Activated T-helper 2 cell treated with anti-CD3 and anti-CD28 coated beads, Interferon-gamma antibody, Interleukin-2, Interleukin-4, amounts not matched to agents 10 μg/mL and 5 μg/mL and 100 μg/mL, durations not matched to agents 14 hours and 24 hours and 36 hours (primary cell): ENCODE results near the gene CYCS. TPM values are rescaled to one million over a fixed set of nuclear protein-coding genes. Genes with fewer than 3 reads are reported as not detected.
"Not testable (repeated sequence)": the region's sequence is repeated elsewhere in the genome, so short reads cannot be mapped to it uniquely, and the experiment has no call there.

Experiments used
- DNase-seq: peaks from one replicate; pipeline ENCODE4 v3.0.0; 2021; ENCODE audit warnings: low spot score
- H3K27ac Mint-ChIP-seq: one replicate; pipeline ENCODE4 v1.8.0; 2021; ENCODE audit warnings: mixed read lengths
- H3K27me3 Mint-ChIP-seq: one replicate; pipeline ENCODE4 v1.8.0; 2021; ENCODE audit warnings: low read depth, mixed read lengths
- H3K36me3 Mint-ChIP-seq: one replicate; pipeline ENCODE4 v1.8.0; 2021; ENCODE audit warnings: low read depth, mixed read lengths
- H3K4me1 Mint-ChIP-seq: one replicate; pipeline ENCODE4 v1.8.0; 2021; ENCODE audit warnings: low read depth, mixed read lengths
- H3K4me3 Mint-ChIP-seq: one replicate; pipeline ENCODE4 v1.8.0; 2021; ENCODE audit warnings: low read depth, mild to moderate bottlenecking, moderate library complexity, mixed read lengths
- H3K9me3 Mint-ChIP-seq: one replicate; pipeline ENCODE4 v1.8.0; 2021; ENCODE audit warnings: mixed read lengths
- intact Hi-C: fragments of 100-400 bp; cut with micrococcal nuclease; formaldehyde crosslinking; loops from one replicate; pipeline ENCODE4 v1.15.1; 2023
- total RNA-seq: library from RNA; stranded (reverse); gene quantifications from 2 replicates; pipeline ENCODE4 v1.2.3, GENCODE V29; 2022

Gene CYCS
- total RNA-seq, 1 donor from 2014 or later: 251 TPM

DNA sequence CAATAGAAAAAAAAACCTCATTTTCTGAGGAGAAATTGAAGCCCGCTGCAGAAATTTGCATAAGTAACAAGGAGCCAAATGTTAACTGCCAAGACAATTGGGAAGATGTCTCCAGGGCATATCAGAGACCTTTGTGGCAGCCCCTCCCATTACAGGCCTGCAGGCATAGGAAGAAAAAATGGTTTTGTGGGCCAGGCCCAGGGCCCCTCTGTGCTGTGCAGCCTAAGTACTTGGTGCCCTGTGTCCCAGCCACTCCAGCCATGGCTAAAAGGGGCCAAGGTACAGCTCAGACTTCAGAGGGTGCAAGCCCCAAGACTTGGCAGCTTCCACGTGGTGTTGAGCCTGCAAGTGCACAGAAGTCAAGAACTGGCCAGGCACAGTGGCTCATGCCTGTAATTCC, 14.5 kb downstream of the CYCS start:
- H3K36me3 Mint-ChIP-seq, H3K27me3 Mint-ChIP-seq, H3K9me3 Mint-ChIP-seq, H3K4me3 Mint-ChIP-seq, DNase-seq, H3K4me1 Mint-ChIP-seq, intact Hi-C loops, H3K27ac Mint-ChIP-seq: not testable (repeated sequence)

DNA sequence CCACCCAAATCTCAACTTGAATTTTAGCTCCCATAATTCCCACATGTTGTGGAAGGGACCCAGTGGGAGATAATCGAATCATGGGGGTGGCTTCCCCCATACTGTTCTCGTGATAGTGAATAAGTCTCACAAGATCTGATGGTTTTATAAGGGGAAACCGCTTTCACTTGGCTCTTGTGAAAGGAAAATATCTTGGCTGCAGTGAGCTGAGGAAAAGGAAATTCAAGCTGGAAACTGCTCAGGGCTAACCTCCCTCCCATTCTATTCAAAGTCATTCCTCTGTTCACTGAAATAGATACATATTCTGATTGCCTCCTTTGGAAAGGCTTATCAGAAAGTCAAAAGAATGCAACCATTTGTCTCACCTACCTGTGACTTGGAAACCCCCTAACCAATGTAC, 15.8 kb downstream of the CYCS start:
- no peak overlapping the region for H3K4me3 Mint-ChIP-seq
- H3K27ac Mint-ChIP-seq: no peak overlapping the region
- peaks cover 4% of the 10 kb centered on the region for H3K36me3 Mint-ChIP-seq
- H3K9me3 Mint-ChIP-seq: no peaks in the 10 kb centered on the region
- intact Hi-C loops: no loop called here
- no peak for DNase-seq
- H3K4me1 Mint-ChIP-seq: peaks cover 2% of the 10 kb centered on the region
- H3K27me3 Mint-ChIP-seq: peaks cover 5% of the 10 kb centered on the region

DNA sequence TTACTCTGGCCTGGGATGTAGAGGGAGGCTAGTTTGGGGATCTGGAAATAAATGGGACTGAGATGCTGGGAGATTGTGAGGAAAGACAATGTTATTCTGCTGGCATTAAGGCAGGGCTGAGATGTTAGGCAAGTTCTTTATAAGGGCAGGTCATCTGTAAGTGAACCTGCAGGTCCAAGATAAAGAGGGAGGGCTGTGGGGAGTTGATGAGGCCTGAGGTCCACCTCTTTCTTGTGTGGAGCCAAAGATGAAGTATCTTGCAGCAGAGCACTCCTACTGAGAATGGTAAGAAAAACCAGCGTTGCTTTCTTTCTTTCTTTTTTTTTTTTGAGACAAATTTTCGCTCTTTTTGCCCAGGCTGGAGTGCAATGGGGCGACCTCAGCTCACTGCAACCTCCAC, 19.1 kb downstream of the CYCS start:
- H3K27ac Mint-ChIP-seq: no peak overlapping the region
- intact Hi-C loops: no loop called here
- H3K36me3 Mint-ChIP-seq: no peaks in the 10 kb centered on the region
- no peak overlapping the region for H3K4me3 Mint-ChIP-seq
- no peak for DNase-seq
- no peaks in the 10 kb centered on the region for H3K9me3 Mint-ChIP-seq
- H3K27me3 Mint-ChIP-seq: peaks cover 5% of the 10 kb centered on the region
- peaks cover 2% of the 10 kb centered on the region for H3K4me1 Mint-ChIP-seq

DNA sequence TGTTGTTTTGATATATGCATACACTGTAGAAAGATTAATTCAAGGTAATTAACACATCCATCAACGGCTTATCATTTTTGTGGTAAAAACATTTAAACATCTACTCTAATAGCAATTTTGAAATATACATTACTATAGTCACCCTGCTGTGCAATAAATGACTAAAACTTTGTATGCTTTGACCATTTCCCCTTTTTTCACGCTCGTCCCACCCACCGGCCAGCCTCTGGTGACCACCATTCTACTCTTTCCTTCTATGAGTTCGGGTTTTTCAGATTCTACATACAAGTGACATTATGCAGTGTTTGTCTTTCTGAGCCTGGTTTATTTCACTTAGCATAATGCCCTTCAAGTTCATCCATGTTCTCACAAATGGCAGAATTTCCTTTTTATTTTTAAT, 21.3 kb downstream of the CYCS start:
- no peak for DNase-seq
- no peak overlapping the region for H3K27ac Mint-ChIP-seq
- H3K36me3 Mint-ChIP-seq: no peaks in the 10 kb centered on the region
- H3K4me1 Mint-ChIP-seq: peaks cover 2% of the 10 kb centered on the region
- H3K9me3 Mint-ChIP-seq: no peaks in the 10 kb centered on the region
- intact Hi-C loops: no loop called here
- peaks cover 7% of the 10 kb centered on the region for H3K27me3 Mint-ChIP-seq
- no peak overlapping the region for H3K4me3 Mint-ChIP-seq

DNA sequence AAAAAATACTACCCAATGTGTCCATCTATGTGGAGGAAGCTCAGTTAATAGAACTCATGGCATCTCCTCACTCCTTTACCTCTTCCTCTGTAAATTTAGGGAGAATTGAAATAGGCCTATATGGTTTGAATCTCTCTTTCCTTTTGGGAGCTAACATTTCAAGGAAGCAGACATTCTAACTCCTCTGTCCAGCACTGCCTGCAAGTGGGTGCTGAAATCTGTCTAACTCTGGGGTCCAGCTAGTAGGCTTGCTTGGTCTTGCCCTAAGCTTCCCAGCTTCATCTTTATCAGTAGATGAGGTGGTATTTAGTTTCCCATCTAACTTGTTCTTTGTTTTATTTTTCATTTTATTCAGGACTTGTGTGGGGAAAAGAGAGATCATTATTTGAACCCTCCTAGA, 23.2 kb downstream of the CYCS start:
- H3K27ac Mint-ChIP-seq: no peak overlapping the region

DNA sequence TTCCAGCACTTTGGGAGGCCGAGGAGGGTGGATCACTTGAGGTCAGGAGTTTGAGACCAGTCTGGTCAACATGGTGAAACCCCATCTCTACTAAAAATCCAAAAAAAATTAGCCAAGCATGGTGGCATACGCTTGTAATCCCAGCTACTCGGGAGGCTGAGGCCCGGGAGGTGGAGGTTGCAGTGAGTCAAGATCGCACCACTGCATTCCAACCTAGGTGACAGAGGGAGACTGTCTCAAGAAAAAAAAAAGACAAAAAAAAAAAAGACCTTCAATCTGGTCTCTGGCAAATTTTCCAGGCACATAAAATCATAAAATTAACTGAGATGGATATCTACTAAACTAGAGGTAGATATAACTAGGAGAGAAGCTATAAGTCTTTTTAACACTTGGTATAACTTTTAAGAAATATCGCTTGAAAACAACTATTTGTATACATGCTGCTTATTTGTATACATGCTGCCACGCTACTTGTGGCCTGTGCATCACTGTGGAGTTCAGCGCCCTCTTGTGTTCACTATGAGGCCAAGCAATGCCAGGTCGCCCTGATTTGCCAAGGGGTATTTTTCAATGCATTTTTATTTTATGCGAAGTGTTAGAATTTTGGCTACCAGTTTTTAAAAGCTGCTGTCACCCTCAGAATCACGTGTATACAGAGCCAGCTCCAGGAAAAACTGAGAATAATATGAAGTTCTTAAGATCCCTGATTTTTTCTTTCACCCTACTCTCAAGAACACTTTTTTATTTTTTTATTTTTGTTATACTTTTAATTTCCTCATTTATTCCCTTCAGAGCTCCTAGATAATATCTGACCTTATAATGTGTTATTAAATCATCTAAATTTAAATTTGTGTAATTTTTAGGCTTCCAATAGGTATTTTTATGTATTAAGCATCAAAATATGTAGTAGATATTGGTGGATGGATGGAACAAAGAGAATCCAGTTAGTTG, 26.7 kb downstream of the CYCS start:
- Mint-ChIP-seq H3K4me3 (no peak overlapping the region), H3K4me1 (peaks cover 12% of the 10 kb centered on the region), H3K27me3 (peaks cover 7% of the 10 kb centered on the region), H3K9me3 (no peaks in the 10 kb centered on the region), H3K27ac (no peak overlapping the region), H3K36me3 (no peaks in the 10 kb centered on the region)
- DNase-seq: peak; percentile 36
- intact Hi-C loops: loop anchor here (5.0 to 10.0 kb wide), 3 partner anchors 64 to 814 kb away; partner anchors contain the start of gene NPY

More for the DNA sequence above, 23.2 kb downstream of the CYCS start:
- Mint-ChIP-seq H3K9me3 (no peaks in the 10 kb centered on the region), H3K4me3 (no peak overlapping the region), H3K36me3 (no peaks in the 10 kb centered on the region), H3K27me3 (peaks cover 7% of the 10 kb centered on the region), H3K4me1 (no peaks in the 10 kb centered on the region)
- intact Hi-C loops: no loop called here
- no peak for DNase-seq

DNA sequence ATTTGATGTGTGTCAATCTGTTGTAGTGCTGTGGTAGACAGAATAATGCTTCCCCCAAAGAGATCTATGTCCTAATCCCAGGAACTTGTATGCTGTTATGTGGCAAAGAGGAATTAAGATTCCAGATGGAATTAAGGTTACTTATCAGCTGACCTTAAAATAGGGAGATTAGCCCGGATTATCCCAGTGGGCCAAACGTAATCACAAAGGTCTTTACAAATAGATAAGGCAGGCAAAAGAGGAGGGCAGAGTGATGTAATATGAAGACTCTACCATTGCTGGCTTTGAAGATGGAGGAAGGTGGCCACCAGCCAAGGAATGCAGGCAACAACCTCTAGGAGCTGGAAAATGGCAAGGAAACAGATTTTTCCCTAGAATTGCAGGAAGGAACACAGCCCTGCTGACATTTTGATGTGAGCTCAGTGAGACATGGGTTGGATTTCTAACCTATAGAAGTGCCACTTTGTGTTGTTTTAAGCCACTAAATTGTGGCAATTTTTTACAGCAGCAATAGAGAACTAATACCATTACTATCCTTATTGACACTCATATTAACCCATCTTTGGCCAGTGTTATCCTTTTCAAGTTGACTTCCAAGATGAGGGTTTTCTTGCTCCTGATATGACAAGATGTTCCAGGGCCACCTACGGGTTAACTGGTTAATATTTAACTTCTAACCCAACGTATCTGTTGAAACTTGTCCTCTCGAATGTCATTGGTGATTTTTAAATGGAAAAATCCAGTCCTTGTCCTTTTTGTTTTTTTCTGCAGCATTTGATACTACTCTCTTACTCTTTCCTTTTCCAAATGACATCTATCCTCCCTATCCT, 29.3 kb downstream of the CYCS start:
- intact Hi-C loops: loop anchor here (2.0 to 10.0 kb wide), 4 partner anchors 25 to 811 kb away; partner anchors contain the start of gene NPY
- no peak overlapping the region for H3K27ac Mint-ChIP-seq
- H3K36me3 Mint-ChIP-seq: no peaks in the 10 kb centered on the region

DNA sequence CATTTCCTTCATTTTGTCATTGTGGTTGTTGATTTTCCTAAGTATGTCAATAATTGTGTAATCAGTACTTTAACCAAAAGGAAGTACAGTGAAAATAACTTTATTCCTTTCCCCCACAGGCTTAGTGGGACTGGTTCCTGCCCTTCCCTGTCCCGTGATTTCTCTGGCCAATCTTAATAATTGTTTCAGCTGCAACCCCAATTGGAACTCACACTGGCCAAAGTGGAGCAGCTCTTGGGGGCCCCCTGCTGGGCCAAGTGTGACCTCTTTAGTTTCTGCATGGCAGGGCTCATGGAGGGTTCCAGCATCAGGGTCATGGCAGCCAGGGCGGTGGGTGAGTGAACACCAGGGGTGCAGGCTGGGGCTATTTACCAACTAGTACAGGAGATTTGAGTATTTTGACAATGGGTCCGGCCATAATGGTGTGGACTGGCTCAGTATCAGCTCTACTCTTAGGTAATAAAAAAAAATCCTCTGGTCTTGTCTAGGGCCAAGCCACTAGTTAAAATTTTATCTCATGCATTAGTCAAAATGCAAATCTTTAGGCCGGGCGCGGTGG, 31.7 kb downstream of the CYCS start:
- intact Hi-C loops: loop anchor here (1.0 to 10.0 kb wide), 6 partner anchors 113 to 809 kb away; partner anchors contain the start of genes NPY and OSBPL3
- peak; percentile 66 for DNase-seq
- no peak overlapping the region for H3K27ac Mint-ChIP-seq
- peaks cover 16% of the 10 kb centered on the region for H3K4me1 Mint-ChIP-seq
- no peaks in the 10 kb centered on the region for H3K36me3 Mint-ChIP-seq
- no peaks in the 10 kb centered on the region for H3K9me3 Mint-ChIP-seq
- no peak overlapping the region for H3K4me3 Mint-ChIP-seq
- H3K27me3 Mint-ChIP-seq: peaks cover 9% of the 10 kb centered on the region

More for the DNA sequence above, 29.3 kb downstream of the CYCS start:
- Mint-ChIP-seq H3K4me1 (peaks cover 16% of the 10 kb centered on the region), H3K27me3 (peaks cover 10% of the 10 kb centered on the region), H3K9me3 (no peaks in the 10 kb centered on the region), H3K4me3 (no peak overlapping the region)
- no peak for DNase-seq

DNA sequence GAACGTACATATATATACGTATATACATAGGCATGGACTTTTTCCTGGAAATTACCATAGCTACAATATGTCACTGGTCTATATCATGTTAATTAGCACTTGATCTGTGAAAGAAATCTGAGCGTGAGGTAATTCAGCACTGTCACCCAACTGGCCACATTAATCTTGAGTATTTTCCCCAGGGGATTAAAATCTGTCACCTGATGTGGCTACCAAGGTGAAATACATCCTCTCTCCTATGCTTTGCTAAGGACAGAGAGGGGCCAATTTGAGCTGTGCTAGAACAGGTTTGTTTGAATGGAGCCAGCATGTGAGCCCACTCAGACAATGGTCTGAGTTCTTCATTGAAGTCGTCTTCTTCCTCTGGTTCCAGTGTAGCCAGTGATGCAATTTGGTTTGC, 33.3 kb downstream of the CYCS start:
- Mint-ChIP-seq H3K36me3 (no peaks in the 10 kb centered on the region), H3K4me1 (peaks cover 16% of the 10 kb centered on the region)

DNA sequence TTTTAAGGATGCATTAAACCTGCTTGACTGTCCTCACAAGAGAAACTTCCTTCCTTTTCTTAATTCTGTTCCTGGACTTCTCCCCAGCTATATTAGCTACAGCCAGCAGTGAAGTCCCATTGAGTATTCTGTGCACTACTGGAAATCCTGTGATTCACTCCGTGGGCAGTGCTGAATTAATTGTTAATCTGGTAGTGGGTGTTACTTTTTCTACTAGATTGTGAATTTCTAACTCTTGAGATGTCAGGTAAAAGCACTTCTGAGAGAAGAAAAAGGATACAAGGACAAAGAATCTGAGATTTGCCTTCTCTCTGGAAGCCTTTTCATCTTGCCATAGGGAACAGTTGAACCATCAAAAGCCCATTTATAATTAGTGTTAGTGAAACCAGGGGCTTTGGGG, 33.9 kb downstream of the CYCS start:
- no peaks in the 10 kb centered on the region for H3K36me3 Mint-ChIP-seq
- intact Hi-C loops: loop anchor here (5.0 to 10.0 kb wide), 4 partner anchors 186 to 806 kb away; partner anchors contain the start of gene NPY
- H3K27me3 Mint-ChIP-seq: peaks cover 18% of the 10 kb centered on the region
- H3K9me3 Mint-ChIP-seq: no peaks in the 10 kb centered on the region
- no peak overlapping the region for H3K4me3 Mint-ChIP-seq
- H3K27ac Mint-ChIP-seq: no peak overlapping the region
- peaks cover 16% of the 10 kb centered on the region for H3K4me1 Mint-ChIP-seq
- no peak for DNase-seq

More for the DNA sequence above, 33.3 kb downstream of the CYCS start:
- peaks cover 13% of the 10 kb centered on the region for H3K27me3 Mint-ChIP-seq
- no peak overlapping the region for H3K4me3 Mint-ChIP-seq
- intact Hi-C loops: loop anchor here (2.0 to 10.0 kb wide), 5 partner anchors 111 to 807 kb away; partner anchors contain the start of genes NPY and OSBPL3
- H3K27ac Mint-ChIP-seq: no peak overlapping the region
- DNase-seq: no peak
- no peaks in the 10 kb centered on the region for H3K9me3 Mint-ChIP-seq

DNA sequence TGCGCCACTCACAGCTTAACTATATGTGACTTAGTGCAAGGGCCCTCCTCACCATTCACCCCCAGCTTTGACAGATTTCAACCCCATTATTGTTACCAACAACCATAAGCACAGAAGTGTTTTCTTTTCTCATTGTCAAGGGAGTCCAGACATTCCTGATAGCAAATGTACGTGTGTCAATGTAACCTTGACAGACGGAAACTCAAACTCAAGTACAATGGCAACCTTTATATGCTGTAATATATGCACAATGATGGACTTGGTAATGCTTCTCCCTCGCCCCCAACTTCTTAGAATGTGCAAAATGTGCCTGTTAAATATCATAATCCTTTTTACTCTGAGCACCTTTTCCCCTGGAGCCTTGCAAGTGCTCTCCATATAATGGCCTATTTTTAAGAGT, 34.7 kb downstream of the CYCS start:
- H3K4me3 Mint-ChIP-seq: no peak overlapping the region
- H3K27me3 Mint-ChIP-seq: peaks cover 17% of the 10 kb centered on the region
- no peaks in the 10 kb centered on the region for H3K9me3 Mint-ChIP-seq
- H3K4me1 Mint-ChIP-seq: peaks cover 16% of the 10 kb centered on the region
- intact Hi-C loops: loop anchor here (5.0 to 10.0 kb wide), 4 partner anchors 186 to 806 kb away; partner anchors contain the start of gene NPY
- no peak overlapping the region for H3K27ac Mint-ChIP-seq
- no peak for DNase-seq
- H3K36me3 Mint-ChIP-seq: no peaks in the 10 kb centered on the region

DNA sequence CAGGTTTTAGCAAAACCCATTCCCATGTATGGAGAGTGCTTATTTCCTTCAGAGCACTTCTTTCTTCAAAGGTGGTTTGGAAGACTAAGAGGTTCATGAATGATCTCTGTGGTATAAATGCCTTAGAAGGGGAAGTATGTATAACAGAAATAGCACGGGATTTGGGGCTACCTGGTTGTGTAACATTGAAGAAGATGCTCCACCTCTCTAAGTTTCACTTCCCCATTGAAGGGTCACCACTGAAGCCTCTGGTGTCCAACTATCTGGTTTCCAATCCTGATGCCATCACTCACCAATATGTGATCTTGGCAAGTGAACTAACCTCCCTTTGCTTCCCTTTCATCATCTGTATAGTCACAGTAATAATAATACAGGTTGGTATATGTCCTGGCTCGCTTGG, 37.2 kb downstream of the CYCS start:
- no peaks in the 10 kb centered on the region for H3K9me3 Mint-ChIP-seq
- no peaks in the 10 kb centered on the region for H3K36me3 Mint-ChIP-seq
- H3K27ac Mint-ChIP-seq: no peak overlapping the region
- peaks cover 11% of the 10 kb centered on the region for H3K27me3 Mint-ChIP-seq
- intact Hi-C loops: no loop called here
- no peak overlapping the region for H3K4me3 Mint-ChIP-seq
- DNase-seq: no peak
- no peaks in the 10 kb centered on the region for H3K4me1 Mint-ChIP-seq
